ENCODE measurements around the gene KLHL14.

DNA sequence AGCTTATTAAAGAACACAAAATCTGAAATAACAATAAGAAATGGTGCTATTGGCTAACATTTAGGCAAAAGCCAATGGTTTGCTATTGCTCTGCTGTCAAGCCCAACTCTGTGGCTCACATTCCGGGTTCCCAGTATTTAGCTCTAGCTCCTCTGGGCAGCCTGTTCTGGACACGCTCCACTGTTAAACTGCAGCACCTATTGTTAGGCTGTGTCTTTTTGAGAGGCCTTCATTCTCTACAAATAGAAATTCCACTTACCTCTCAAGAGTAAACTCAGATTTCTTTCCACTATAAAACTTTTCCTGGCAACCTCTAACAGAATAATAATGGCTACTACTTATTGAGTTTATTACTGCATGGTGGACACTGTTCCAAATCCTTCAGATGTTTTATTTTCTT is 3.7 kb upstream of the KLHL14 start:
- no peak for TF ChIP-seq NFRKB (IDR thresholded peaks at IDR 0.05)
- no peak for TF ChIP-seq SP1 (IDR thresholded peaks at IDR 0.05)
- no peak for TF ChIP-seq HDGF (IDR thresholded peaks at IDR 0.05; ENCODE audit: borderline replicate concordance)
- no peak for TF ChIP-seq FOXM1 (IDR thresholded peaks at IDR 0.05; ENCODE audit: borderline replicate concordance)
- no peak for TF ChIP-seq ARNT (IDR thresholded peaks at IDR 0.05)
- no peak for TF ChIP-seq ELF4 (IDR thresholded peaks at IDR 0.05)
- TF ChIP-seq FOXK2 (IDR thresholded peaks at IDR 0.05), result no peak
- TF ChIP-seq BHLHE40 (IDR thresholded peaks at IDR 0.05; ENCODE audit: borderline replicate concordance), result no peak
- TF ChIP-seq SUZ12 (IDR thresholded peaks at IDR 0.05), result no peak
- TF ChIP-seq ZNF384 (IDR thresholded peaks at IDR 0.05), result no peak
- TF ChIP-seq FOXA1 (IDR thresholded peaks at IDR 0.05), result no peak
- no peak for TF ChIP-seq TARDBP (IDR thresholded peaks at IDR 0.05)
- no peak for TF ChIP-seq CTBP1 (IDR thresholded peaks at IDR 0.05; ENCODE audit: borderline replicate concordance)

Data from HEK293T (cell line).